GM18511 (cell line): ENCODE measurements around the gene SDK2.
A peak's percentile ranks its signal among the peaks of the same experiment; 100 is the strongest.
"Not testable (repeated sequence)": the region's sequence is repeated elsewhere in the genome, so short reads cannot be mapped to it uniquely, and the experiment has no call there.

Experiments used
- ATAC-seq: cut with Tn5 transposase; IDR thresholded peaks from one replicate; pipeline ENCODE4 v1.9.1; 2021; ENCODE audit warnings: mild to moderate bottlenecking, moderate library complexity; ENCODE audit not compliant: unreplicated experiment

Gene SDK2

DNA sequence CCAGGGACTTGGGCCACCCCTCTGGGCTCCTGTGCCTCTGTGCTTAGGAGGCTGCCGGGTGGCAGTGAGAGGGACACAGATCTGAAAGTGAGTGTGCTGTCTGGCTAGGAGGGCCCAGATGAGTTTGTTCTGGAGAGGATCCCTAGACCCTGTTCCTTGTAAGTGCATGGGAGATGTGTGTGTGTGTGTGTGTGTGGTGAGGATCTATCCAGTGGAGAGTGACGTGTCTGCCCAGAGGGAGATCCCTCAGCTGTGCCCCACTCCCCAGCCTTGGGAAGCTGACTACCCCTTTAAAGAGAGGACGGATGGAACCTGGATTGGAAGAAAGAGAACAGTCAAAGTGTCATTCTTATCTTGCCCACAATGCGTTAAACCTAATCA, 306.9 kb downstream of the SDK2 start:
- ATAC-seq, result no peak

DNA sequence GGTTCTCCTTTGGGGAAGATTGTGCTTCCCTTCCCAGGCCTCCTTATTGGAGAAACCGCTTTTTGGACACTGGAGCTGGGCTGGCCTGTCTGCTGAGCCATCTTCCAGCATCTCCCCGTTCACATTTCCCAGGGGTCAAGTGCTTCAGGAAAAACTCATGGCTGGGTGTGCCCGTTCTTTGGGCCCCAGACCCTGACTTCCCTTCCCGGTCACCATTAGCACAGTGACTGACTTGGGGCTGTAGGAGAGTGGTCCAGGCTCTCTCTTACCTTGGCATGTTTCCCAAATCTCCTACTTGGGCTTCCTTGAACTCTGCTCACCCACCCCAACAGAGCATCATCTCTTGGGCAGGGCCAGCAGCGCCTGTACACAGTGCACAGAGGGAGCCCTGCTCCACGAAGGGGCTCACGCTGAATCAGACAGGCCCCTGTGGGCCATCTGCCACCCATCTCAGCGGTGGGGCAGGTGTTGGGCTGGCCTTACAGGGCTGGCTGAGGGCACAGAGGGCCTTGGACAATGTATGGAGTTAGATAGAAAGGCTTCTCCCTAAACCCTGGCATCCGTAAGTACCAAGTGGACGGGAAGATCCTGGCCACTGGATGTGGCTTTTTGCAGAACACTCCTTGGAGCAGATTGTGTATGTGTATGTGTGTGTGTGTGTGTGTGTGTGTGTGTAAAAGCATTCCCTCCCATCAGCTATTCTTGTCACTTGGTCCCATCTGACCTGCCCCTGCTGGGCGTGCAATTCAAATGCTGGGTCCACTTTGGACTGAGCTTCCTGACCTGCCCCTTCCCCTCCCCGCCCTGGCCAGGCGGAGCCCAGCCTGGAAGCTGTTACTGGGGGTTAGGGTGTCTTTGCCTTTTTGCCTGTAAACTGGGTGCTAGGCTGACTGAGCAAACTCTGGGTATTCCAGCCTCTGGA, 307.6 kb downstream of the SDK2 start:
- no peak for ATAC-seq

DNA sequence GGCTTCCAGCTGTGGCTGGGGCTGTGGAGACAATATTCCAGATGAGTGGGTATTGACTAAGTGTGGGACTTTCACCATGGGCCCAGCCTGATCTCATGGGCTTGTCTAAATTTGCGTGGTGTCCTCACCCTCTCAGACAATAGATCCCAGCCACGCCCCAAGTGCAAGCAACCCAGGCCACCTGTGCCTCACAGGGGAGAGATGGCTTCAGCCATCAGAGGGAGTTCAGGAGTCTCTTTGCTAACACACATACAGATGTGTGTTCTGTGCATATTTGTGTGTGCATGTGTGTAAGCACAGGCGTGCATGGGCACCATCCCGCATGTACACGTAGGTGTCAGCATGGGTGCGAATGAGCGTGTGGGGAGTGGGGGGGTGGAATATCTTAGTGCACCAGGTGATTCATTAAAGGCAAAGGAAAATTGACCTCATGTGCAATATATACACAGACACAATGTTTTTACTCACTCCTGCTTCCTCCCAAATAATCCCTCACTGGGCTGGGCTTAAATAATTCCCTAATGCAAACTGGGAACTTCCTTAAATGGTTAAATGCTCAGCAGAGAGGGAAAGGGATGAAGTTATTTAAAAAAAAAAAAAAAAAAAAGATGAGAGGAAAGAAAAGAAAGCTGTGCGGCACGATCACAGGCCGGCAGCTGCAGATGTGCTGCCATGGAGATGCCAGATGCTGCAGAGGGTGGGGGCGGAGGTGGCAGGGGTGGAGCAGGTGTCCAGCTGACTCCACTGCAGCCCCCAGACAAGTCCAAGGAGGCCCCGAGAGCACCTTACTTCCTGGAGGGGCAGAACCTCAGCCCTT, 308.4 kb downstream of the SDK2 start:
- no peak for ATAC-seq

DNA sequence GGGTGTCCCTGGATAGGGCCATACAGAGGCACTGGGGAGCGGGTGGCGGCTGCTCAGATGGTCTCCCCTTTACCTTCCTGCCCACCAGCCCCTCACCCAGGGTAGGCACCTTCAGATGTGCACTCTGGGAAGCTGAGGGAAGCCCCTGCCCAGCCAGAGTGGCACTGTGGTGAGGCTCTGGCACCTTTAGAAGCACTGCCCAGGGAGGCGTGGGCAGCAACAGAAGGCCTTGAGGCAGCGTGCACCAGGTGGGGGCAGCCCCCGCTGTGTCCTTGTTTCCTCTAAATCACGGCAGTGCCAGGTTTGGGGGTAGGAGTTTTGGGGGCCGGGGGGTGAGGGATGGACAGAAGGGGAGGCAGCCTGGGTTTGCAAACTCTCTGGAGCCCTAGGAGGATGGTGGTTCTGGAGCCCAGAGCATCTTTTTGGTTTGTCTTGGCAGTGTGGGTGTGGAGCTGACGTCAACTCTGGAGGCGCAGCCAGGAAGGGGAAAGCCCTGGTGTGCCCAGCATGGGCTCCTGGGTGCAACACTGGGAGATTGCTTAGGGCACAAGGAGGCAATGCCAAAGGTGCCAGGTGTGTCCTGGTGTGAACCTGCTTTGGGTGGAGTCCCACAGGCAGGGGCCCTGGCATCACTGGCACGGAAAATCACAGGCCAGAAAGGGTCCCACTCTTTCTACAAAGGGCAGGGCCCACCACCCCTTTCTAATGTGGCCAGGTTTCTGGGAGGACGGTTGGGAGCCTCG, 309.3 kb downstream of the SDK2 start:
- no peak for ATAC-seq

DNA sequence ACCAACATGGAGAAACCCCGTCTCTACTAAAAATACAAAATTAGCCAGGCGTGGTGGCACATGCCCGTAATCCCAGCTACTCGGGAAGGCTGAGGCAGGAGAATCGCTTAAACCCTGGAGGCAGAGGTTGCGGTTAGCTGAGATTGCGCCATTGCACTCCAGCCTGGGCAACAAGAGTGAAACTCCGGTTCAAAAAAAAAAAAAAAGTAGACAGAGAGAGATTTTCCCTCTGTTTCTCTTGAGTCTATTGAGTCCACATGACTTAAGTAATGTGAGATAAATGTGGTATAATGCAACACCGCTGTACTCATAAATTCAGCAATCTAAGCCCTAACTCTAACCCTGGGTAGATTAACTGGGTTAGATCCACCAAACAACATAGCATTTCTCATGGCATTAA, 310.8 kb downstream of the SDK2 start:
- ATAC-seq, result not testable (repeated sequence)

DNA sequence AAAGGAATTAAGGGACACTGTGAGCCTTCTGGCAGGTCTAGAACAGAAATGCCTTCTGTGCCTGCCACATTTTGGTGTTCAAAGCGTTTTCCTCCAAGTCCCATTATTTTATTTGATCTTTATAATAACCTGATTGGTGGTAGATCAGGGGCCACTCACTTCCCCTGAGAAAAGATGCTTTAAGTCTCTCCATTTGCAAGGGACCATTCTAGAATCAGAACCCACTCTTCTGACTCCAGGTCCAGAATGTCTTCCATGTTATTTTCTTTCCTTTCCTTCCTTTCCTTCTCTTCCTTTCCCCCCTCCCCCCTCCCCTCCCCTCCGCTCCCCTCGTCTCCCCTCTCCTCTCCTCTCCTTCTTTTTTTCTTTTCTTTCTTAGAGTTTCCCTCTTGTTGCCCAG, 313.2 kb downstream of the SDK2 start:
- no peak for ATAC-seq

DNA sequence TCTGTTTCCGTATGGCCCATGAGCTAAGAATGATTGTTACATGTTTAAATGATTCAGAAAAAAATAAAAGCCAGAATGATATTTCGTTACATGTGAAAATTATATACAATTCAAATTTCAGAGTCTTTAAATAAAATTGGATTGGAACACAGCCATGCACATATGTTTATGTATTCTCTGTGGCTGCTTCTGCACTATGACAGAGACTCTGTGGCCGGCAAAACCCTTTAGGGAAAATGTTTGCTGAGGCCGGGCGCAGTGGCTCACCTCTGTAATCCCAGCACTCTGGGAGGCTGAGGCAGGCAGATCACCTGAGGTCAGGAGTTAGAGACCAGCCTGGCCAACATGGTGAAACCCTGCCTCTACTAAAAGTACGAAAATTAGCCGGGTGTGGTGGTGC, 316.6 kb downstream of the SDK2 start:
- ATAC-seq, result no peak

DNA sequence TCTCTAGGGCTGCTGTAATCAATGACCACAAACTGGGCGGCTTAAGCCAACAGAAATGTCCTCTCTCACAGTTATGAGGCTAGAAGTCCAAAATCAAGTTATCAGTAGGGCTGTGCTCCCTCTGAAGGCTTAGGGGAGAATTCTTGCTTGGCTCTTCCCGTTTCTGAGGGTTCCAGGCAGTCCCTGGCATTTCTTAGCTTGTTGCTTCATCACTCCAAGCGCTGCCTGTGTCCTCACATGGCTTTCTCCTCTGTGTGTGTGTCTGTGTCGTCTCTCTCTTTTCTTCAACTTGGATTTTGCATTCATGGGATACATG, 318.8 kb downstream of the SDK2 start:
- no peak for ATAC-seq

DNA sequence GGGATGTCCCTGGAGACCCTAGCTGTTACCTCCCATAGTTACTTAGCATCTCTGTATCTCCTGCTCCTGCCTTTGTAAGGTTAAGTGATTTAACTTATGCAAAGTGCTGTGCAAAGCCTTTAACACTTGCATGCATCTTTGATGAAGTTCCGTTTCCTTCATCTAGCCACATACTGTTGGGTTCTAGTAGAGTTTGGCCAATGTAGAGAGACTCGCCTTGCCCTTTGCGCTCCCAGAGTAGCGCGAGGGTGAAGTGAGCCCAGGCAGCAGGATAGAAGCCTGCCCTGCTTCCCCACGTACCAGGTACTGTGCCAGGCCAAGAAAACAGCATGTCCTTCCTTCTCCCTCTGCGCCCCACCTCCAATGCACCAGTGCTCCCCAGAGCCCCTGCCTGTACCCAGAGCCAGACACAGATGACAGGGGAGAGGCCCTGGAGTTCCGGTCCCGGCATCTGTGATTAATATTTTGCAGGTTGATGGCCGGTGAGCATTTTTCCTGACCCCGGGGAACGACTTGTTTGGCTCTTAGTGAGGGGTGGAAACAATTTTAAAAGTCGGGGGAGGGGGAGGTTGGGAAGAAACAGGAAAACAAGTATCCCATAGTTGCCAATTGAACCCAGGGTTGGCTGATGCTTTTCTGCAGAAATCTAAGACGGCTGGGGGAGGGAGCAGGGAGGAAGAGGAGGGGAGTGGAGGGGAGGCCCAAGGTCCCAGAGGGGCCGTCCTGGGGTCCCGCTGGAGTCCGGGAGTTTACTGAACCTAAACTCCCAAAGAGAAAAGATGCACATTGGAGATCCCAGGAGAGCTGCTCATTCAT, 319.3 kb downstream of the SDK2 start:
- no peak for ATAC-seq

DNA sequence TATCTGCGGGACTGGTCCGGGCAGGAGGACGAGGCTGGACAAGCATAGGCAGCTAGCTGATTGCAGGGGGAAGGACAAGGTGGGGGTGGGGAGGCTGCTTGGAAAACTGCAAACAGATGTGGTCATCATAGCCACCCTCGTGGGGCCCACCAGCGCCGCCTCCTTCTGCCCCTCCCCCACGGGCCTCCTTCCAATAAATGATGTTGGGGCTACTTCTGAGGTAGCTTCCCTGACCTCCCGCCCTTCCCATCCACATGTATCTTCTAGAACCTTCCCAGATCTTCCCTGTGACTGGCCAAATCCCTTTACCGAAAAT, 320.1 kb downstream of the SDK2 start:
- ATAC-seq, result no peak

DNA sequence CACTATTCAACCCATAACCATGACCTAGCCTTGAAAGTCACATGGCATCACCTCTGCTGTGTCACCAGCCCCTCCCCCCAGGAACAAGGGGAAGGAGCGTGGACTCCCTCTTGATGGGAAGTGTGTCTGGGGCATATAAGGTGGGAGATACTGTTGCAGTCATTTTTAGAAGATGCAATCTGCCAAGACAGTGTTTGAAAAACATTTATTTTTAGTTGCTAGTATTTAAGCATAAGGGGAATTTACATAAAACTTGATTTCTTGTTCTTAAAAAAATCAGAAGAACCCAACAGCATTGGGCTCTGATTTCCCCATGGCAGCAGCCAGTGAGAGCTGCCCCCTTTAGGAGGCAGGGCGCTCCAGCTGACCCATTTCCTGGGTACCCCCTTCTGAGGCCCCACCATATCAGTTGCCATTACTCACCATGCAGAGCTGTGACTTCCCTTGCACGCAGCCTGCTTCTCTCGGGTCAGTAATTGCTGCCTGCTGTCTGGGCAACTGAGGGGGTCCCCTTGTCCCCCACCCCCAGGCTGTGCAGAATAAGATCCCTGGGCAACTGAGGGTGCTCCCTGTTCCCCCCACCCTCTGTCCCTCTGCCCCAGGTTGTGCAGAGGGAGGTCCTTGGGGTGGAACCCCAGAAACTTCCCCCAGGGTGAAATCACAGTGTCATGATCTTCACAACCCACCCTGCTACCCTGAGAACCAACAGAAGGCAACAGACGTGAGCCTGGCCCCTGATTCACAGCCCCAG, 320.7 kb downstream of the SDK2 start:
- no peak for ATAC-seq

DNA sequence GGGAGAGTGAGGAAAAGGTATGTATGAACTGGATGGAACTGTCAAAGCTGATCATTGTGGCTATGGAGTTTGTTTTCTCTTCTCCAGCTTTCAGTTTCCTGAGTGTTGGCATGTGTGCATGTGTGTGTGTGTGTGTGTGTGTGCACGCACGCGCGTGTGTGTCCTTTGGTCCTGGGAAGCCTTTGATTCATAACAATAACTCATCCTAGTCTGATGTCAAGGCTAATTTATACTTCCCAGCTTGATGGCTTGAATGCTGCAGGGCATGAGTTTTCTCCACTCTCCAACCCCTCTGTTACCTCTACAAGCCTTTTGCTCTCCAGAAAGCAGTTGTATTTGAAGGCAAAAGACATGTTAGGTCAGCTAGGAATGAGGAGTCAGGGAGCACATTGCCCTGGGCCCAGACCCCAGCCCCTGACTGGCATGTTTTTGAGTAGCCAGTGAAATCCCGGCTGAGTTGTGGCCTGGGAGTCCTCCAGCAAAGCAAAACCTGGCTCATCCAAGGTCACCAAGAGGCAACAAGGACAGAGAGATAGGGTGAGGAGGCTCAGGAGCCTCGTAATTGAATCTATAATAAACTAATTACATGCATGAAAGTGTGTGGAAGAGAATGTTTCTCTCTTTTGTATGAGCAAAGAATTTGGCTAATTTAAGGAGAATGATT, 323.5 kb downstream of the SDK2 start:
- ATAC-seq, result no peak

DNA sequence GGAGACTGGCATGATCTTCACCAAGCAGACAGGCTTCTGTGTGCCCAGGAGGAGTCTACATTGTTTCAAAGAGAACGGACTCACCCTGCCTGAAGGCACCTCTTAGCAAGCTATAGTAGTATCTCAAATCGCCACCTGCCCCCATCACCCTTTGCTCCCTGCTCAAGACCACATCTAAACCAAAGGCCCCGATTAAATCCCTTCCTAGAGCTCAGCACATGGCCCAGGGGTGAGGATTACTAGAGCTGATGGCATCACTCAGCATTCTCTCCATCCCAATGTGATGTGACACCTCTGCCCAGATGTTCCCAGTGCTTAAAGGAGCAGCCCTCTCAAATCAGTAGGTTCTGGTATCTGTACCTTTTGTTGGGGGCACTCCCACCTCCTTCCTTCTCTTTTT, 324.5 kb downstream of the SDK2 start:
- ATAC-seq, result no peak

DNA sequence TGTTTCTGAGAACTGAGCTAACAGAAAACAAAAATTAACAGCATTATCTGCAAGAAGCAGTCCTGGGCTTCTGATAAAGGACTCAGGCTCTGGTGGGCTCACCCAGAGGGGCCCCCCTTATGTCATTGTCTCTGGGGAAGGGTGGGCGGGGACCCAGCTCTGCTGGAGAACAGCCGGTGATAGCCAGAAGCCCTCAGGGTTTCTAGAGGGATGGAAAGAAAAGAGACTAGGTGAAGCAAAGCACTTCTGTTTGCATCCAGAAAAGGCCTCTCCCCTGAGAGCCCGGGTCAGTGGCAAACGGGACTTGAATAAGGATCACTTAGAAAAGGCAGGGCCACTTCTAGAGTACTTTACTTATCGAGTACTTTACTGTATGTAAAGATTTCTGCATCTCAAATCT, 325.4 kb downstream of the SDK2 start:
- no peak for ATAC-seq

DNA sequence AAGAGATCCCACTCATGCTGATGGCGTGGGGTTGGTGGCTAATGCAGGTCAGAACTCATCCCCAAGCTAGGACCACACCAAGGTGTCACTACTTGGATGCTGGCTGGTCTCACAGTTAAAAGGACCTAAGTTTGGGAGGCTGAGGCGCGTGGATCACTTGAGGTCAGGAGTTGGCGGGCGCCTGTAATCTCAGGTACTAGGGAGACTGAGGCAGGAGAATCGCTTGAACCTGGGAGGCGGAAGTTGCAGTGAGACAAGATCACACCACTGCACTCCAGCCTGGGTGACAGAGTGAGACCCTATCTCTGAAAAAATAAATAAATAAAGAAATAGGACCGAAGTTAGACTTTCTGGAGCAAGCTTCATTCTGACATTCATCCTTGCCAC, 325.8 kb downstream of the SDK2 start:
- no peak for ATAC-seq

DNA sequence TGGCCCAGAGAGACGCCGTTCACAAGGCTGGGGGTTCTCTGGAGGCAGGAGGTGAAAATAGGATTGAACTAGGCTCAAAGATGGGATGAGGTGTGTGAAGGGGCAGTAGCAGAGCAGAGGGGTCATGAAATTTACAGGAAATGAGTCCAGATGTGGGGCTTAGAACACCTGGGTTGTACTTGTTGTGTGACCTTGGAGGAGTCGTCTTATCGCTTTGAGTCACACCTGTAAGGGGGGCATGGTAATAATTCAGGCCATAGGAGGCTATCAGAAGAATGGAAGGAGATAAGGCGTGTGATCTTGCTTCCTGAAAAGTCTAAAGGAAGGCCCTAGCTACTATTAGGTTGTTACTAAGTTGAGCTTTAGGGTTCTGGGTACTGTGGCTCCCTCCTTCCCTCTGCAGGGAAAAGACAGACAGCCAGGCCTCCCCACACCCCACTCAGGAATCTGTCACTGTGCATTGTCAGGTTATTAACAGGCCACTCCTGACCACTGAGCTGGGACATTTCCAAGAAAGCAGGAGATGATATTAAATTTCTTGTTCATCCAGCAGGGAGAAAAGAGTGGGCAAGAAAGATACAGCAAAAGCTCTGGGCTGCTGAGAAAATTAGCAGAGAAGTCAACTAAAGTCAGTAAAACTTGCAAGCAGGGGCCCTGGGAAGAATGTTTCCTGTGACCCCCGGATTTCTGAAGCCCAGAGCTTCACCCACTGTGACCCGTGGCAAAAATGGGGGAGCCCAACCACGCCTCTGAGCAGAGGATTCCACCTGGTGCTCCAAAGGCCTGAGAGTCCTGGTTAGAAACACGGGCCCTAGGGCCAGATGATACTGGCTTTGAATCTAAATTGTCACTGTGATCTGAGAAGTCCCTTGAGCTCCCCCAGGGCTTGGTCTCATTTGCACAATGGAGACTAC, 326.5 kb downstream of the SDK2 start:
- ATAC-seq, result peak; percentile 23

DNA sequence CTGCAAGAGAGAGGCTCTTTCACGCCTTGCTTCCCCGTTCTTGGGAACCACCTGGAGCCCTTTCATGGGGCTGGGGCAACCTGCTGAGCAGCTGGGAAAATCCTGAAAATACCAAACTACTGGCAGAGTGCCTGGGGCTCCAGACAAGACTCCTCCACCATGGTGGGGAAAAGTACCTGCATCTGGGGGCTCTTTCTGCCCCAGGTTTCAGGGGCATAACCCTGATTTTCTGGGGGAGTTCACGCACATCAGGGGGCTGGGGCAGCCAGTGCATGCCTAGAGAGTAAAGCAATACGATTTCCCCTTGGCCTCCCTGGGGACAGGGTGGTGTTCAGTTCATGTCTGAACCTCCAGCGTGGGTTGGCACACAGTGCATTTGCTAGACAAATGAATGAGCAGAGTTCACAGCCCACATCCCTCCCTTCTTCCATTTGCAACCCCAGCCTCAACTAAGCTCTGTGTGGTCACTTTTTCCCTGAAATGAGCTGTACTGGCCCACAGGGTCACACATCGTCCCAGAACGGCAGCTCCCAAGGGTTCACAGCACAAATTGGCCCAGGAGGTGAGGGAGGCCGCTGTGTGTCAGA, 327.2 kb downstream of the SDK2 start:
- peak; percentile 77 for ATAC-seq

DNA sequence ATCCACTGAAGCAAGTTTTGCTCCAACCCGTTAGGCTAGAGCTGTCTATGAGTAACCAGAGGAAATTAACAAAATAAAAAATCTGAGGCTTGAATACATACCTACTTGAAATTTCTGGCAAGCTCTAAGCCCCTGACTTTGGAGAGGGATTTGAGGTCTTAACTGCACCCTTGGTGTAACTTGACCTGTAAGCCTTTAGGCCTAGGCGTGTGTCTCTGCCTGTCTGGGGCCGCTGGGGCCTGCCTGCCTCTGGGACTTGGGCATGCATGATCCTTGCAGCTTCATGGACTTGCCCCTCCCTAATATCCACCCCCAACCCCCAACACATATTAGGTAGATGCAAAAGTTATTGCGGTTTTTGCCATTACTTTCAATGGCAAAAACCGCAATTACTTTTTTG, 328.8 kb downstream of the SDK2 start:
- ATAC-seq, result no peak
